NT2/D1 (cell line): Measurements from ENCODE around the gene NFYC.

ENCODE experiments used
- SUZ12 ChIP-seq: IDR thresholded peaks from 2 replicates; pipeline ENCODE4 v1.6.1; 2011; ENCODE audit not compliant: insufficient read length, insufficient read depth; ENCODE audit errors: extremely low read depth
- YY1 ChIP-seq: IDR thresholded peaks from 2 replicates; pipeline ENCODE4 v1.6.1; 2011; ENCODE audit not compliant: insufficient read length, insufficient read depth
- ZNF274 ChIP-seq: IDR thresholded peaks from 2 replicates; pipeline ENCODE4 v1.6.1; 2011; ENCODE audit warnings: mild to moderate bottlenecking, low read depth, low read length

DNA sequence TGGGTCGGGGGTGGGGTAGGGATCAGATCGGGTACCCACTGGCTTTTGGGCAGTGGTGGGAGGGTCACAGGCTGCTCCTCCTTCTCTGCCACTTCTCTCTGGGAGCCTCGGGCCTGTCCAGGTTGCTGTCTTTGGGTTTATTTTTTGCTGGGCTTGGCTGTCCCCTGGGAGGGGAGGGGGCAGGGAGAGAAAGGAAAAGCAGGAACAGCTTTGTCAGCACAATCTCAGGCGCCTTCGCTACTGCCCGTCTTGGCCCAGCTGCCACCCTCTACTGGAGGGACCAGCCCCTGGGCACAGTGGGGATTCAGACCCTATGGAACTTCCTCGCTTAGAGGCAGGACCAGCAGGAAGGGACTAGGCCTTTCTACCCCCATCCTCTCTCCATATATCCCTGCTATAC, 100.5 kb downstream of the NFYC start:
- TF ChIP-seq YY1 (no peak), ZNF274 (no peak), SUZ12 (no peak)
